Caco-2 (cell line): Measurements from ENCODE around the gene DDX39B. TPM values are rescaled to one million over a fixed set of nuclear protein-coding genes. Genes with fewer than 3 reads are reported as not detected.

Source experiments
- BruUV-seq: library from RNA; stranded (reverse); fragments of 400-500 nt; replicated peaks from 2 replicates; lab custom pipeline; 2021; lab: Mats Ljungman, UMichigan
- CTCF ChIA-PET: fragments of 300-600 bp; sonication (Branson Sonifier 250); formaldehyde crosslinking; loops from one replicate; lab custom pipeline; 2022; ENCODE audit warnings: antibody characterized with exemption; lab: Charles Lee
- POLR2A ChIA-PET: fragments of 300-600 bp; sonication (Branson Sonifier 250); formaldehyde crosslinking; loops from one replicate; lab custom pipeline; 2022; ENCODE audit warnings: antibody characterized with exemption; lab: Charles Lee
- DNase-seq, 2 experiments: peaks; one replicate each; pipeline versions ENCODE4 v3.0.0 to v3.0.0-alpha.2; 2020 to 2022
- H3K27me3 ChIP-seq: replicated peaks from 2 replicates; pipeline ENCODE4 v1.6.0; 2011; ENCODE audit warnings: low read length; ENCODE audit not compliant: control insufficient read depth, insufficient read depth
- H3K36me3 ChIP-seq: 2 replicates; pipeline ENCODE4 v1.5.1; 2011; ENCODE audit warnings: low read length; ENCODE audit not compliant: control insufficient read depth, insufficient read depth
- H3K4me1 ChIP-seq: fragments of 250-450 bp; sonication (Bioruptor Pico); 2 replicates; pipeline ENCODE4 v1.5.1; 2020; ENCODE audit warnings: mild to moderate bottlenecking
- H3K4me3 ChIP-seq: 2 replicates; pipeline ENCODE4 v1.5.1; 2011; ENCODE audit warnings: low read depth, mild to moderate bottlenecking, control low read depth, low read length
- H3K9me3 ChIP-seq: fragments of 250-450 bp; sonication (Bioruptor Pico); 2 replicates; pipeline ENCODE4 v1.5.1; 2020; ENCODE audit warnings: mild to moderate bottlenecking, moderate library complexity
- H3K27ac Mint-ChIP-seq: one replicate; pipeline ENCODE4 v1.8.0; 2022; ENCODE audit warnings: mixed read lengths; ENCODE audit not compliant: unreplicated experiment
- H3K27me3 Mint-ChIP-seq: one replicate; pipeline ENCODE4 v1.8.0; 2022; ENCODE audit warnings: mixed read lengths; ENCODE audit not compliant: insufficient read depth, unreplicated experiment
- H3K36me3 Mint-ChIP-seq: one replicate; pipeline ENCODE4 v1.8.0; 2022; ENCODE audit warnings: mild to moderate bottlenecking, mixed read lengths; ENCODE audit not compliant: insufficient read depth, unreplicated experiment
- H3K4me1 Mint-ChIP-seq: one replicate; pipeline ENCODE4 v1.8.0; 2022; ENCODE audit warnings: low read depth, mixed read lengths; ENCODE audit not compliant: unreplicated experiment
- H3K4me3 Mint-ChIP-seq: one replicate; pipeline ENCODE4 v1.8.0; 2022; ENCODE audit warnings: mild to moderate bottlenecking, moderate library complexity, mixed read lengths; ENCODE audit not compliant: unreplicated experiment
- H3K9me3 Mint-ChIP-seq: one replicate; pipeline ENCODE4 v1.8.0; 2022; ENCODE audit warnings: mixed read lengths; ENCODE audit not compliant: unreplicated experiment
- intact Hi-C: fragments of 100-400 bp; cut with micrococcal nuclease; formaldehyde crosslinking; loops from one replicate; pipeline ENCODE4 v1.10.0; 2022; ENCODE audit not compliant: unreplicated experiment
- total RNA-seq: library from RNA; stranded (reverse); gene quantifications from 2 replicates; pipeline ENCODE4 v1.2.3, GENCODE V29; 2022
- TF ChIP-seq, protein P1 (sequence below), 2 experiments: fragments of 200-600 bp in 1 of 2; IDR thresholded peaks; 1 replicate in 1 of 2; 2 replicates in 1 of 2; pipeline versions ENCODE4 v1.5.1 to v1.8.0; 2011 to 2022; ENCODE audit warnings: antibody characterized with exemption in 1 of 2, control low read depth in 1 of 2, inconsistent platforms in 1 of 2, low read depth in 1 of 2, low read length in 1 of 2, mild to moderate bottlenecking in 1 of 2, moderate library complexity in 1 of 2; ENCODE audit not compliant: insufficient read depth in 1 of 2, severe bottlenecking in 1 of 2, unreplicated experiment in 1 of 2

Gene DDX39B
- total RNA-seq, 1 experiment from 2014 or later = 416 TPM

- no peaks in the 10 kb centered on the region for H3K9me3 ChIP-seq
- TF ChIP-seq, protein P1, sequence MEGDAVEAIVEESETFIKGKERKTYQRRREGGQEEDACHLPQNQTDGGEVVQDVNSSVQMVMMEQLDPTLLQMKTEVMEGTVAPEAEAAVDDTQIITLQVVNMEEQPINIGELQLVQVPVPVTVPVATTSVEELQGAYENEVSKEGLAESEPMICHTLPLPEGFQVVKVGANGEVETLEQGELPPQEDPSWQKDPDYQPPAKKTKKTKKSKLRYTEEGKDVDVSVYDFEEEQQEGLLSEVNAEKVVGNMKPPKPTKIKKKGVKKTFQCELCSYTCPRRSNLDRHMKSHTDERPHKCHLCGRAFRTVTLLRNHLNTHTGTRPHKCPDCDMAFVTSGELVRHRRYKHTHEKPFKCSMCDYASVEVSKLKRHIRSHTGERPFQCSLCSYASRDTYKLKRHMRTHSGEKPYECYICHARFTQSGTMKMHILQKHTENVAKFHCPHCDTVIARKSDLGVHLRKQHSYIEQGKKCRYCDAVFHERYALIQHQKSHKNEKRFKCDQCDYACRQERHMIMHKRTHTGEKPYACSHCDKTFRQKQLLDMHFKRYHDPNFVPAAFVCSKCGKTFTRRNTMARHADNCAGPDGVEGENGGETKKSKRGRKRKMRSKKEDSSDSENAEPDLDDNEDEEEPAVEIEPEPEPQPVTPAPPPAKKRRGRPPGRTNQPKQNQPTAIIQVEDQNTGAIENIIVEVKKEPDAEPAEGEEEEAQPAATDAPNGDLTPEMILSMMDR (IDR thresholded peaks at IDR 0.05; ENCODE audit: insufficient read depth in 1 of 2, low read depth in 1 of 2, low read length in 1 of 2, severe bottlenecking in 1 of 2, unreplicated experiment in 1 of 2) = no peak
- DNase-seq = no peak
- H3K36me3 Mint-ChIP-seq = no peaks in the 10 kb centered on the region
- peaks cover 12% of the 10 kb centered on the region for H3K4me1 Mint-ChIP-seq
- intact Hi-C loops = loop anchor here (1.0 kb wide), 1 partner anchor 27 kb away; the partner anchor contains the start of gene NFKBIL1
- H3K36me3 ChIP-seq = no peaks in the 10 kb centered on the region
- H3K9me3 Mint-ChIP-seq = no peaks in the 10 kb centered on the region
- ChIA-PET CTCF (interaction anchor here (0.6 to 1.7 kb wide), 4 partner anchors 22 to 552 kb away, joined by 3 to 9 read pairs (median 4); partner anchors contain the start of gene NFKBIL1), POLR2A (interaction anchor here (1.6 kb wide), 1 partner anchor 33 kb away, joined by 5 read pairs; the partner anchor contains the start of gene DDX39B)
- H3K27me3 Mint-ChIP-seq = no peaks in the 10 kb centered on the region
- no peaks in the 10 kb centered on the region for H3K27me3 ChIP-seq
- H3K4me1 ChIP-seq = peaks cover 10% of the 10 kb centered on the region
- BruUV-seq = no TSS peak
- H3K27ac Mint-ChIP-seq = peak overlapping the region; percentile 53
- H3K4me3 Mint-ChIP-seq = no peak overlapping the region
- no peak overlapping the region for H3K4me3 ChIP-seq
Observed at GRCh38 chr6:31574106-31575061, 32.6 kb upstream of the DDX39B start.

GRCh38 chr6:31573239-31574105, 31.7 kb upstream of the DDX39B start:
- no TSS peak for BruUV-seq
- TF ChIP-seq, protein P1 (IDR thresholded peaks at IDR 0.05; ENCODE audit: insufficient read depth in 1 of 2, low read depth in 1 of 2, low read length in 1 of 2, severe bottlenecking in 1 of 2, unreplicated experiment in 1 of 2) = no peak
- Mint-ChIP-seq H3K27me3 (peaks cover 3% of the 10 kb centered on the region), H3K4me3 (no peak overlapping the region), H3K27ac (peak overlapping the region; percentile 53), H3K36me3 (no peaks in the 10 kb centered on the region), H3K4me1 (peaks cover 18% of the 10 kb centered on the region), H3K9me3 (no peaks in the 10 kb centered on the region)
- DNase-seq = no peak
- intact Hi-C loops = loop anchor here (1.0 kb wide), 1 partner anchor 26 kb away; the partner anchor contains the start of gene NFKBIL1
- Histone ChIP-seq H3K27me3 (no peaks in the 10 kb centered on the region), H3K4me1 (peaks cover 10% of the 10 kb centered on the region), H3K4me3 (no peak overlapping the region), H3K9me3 (no peaks in the 10 kb centered on the region), H3K36me3 (no peaks in the 10 kb centered on the region)
- POLR2A ChIA-PET = interaction anchor here (1.6 kb wide), 1 partner anchor 32 kb away, joined by 5 read pairs; the partner anchor contains the start of gene DDX39B
- CTCF ChIA-PET = interaction anchor here (0.6 to 1.7 kb wide), 3 partner anchors 23 to 26 kb away, joined by 3 to 9 read pairs (median 4); partner anchors contain the start of gene NFKBIL1
